NB4 (cell line): ENCODE results near the gene TEAD1.

Experiments used
- MYC ChIP-seq: IDR thresholded peaks from 2 replicates; pipeline ENCODE4 v1.6.1; 2011; ENCODE audit warnings: low read depth, low read length
- POLR2A ChIP-seq: IDR thresholded peaks from 2 replicates; pipeline ENCODE4 v1.6.1; 2011; ENCODE audit warnings: mild to moderate bottlenecking; ENCODE audit not compliant: insufficient read length; ENCODE audit errors: extremely low read depth
- TF ChIP-seq, protein P1 (sequence below): IDR thresholded peaks from one replicate; pipeline ENCODE4 v1.5.1; 2012; ENCODE audit warnings: low read depth, low read length
- TF ChIP-seq, protein P2 (sequence below): IDR thresholded peaks from 2 replicates; pipeline ENCODE4 v1.6.1; 2011; ENCODE audit warnings: low read depth, low read length

DNA sequence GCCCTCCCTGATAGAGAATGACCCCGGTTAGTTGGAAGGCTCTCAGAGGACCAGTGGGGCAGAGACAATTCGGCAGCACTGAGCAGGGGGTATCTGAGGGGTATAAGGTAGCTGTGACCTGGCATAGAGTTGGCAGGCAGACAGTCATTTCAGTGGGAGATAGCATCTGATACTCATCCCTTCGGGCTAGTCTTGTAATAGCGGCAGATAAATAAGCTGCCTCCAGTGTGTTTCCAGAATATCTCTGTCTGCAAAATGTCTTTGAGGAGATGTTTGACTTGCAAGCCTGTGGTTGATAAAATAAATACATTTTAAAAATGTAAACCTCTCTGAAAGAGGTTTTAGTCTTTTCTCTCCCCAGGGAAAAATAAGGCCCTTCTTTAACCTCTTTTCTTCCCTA is 54.2 kb downstream of the TEAD1 start:
- TF ChIP-seq, protein P1, sequence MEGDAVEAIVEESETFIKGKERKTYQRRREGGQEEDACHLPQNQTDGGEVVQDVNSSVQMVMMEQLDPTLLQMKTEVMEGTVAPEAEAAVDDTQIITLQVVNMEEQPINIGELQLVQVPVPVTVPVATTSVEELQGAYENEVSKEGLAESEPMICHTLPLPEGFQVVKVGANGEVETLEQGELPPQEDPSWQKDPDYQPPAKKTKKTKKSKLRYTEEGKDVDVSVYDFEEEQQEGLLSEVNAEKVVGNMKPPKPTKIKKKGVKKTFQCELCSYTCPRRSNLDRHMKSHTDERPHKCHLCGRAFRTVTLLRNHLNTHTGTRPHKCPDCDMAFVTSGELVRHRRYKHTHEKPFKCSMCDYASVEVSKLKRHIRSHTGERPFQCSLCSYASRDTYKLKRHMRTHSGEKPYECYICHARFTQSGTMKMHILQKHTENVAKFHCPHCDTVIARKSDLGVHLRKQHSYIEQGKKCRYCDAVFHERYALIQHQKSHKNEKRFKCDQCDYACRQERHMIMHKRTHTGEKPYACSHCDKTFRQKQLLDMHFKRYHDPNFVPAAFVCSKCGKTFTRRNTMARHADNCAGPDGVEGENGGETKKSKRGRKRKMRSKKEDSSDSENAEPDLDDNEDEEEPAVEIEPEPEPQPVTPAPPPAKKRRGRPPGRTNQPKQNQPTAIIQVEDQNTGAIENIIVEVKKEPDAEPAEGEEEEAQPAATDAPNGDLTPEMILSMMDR, result no peak
- TF ChIP-seq, protein P2, sequence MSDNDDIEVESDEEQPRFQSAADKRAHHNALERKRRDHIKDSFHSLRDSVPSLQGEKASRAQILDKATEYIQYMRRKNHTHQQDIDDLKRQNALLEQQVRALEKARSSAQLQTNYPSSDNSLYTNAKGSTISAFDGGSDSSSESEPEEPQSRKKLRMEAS, result no peak
- TF ChIP-seq POLR2A (no peak), MYC (no peak)
